Neural progenitor cell (in vitro differentiated cells): ENCODE results near the gene FBXW2. TPM values are rescaled to one million over a fixed set of nuclear protein-coding genes. Genes with fewer than 3 reads are reported as not detected.

Experiments
- DNase-seq: peaks from one replicate; pipeline ENCODE4 v3.0.0-alpha.2; 2016; ENCODE audit warnings: low spot score
- H2AFZ ChIP-seq: fragments of 200-600 bp; sonication (generic); replicated peaks from 2 replicates; pipeline ENCODE4 v1.6.1; 2016; ENCODE audit warnings: antibody characterized with exemption
- H3F3A ChIP-seq: fragments of 200-600 bp; sonication (generic); 2 replicates; pipeline ENCODE4 v1.6.1; 2016; ENCODE audit warnings: antibody characterized with exemption, low read depth
- H3K27ac ChIP-seq: fragments of 200-600 bp; sonication (generic); 2 replicates; pipeline ENCODE4 v1.5.1; 2016; ENCODE audit warnings: mild to moderate bottlenecking
- H3K27me3 ChIP-seq: fragments of 200-600 bp; sonication (generic); 2 replicates; pipeline ENCODE4 v1.6.1; 2016; ENCODE audit warnings: mild to moderate bottlenecking, moderate library complexity
- H3K36me3 ChIP-seq: fragments of 200-600 bp; sonication (generic); 2 replicates; pipeline ENCODE4 v1.5.1; 2016
- H3K4me1 ChIP-seq: fragments of 200-600 bp; sonication (generic); 2 replicates; pipeline ENCODE4 v1.6.1; 2016; ENCODE audit warnings: mixed run types
- H3K4me2 ChIP-seq: fragments of 200-600 bp; sonication (generic); 2 replicates; pipeline ENCODE4 v1.6.1; 2016
- H3K4me3 ChIP-seq: fragments of 200-600 bp; sonication (generic); 2 replicates; pipeline ENCODE4 v1.5.1; 2016
- H3K79me2 ChIP-seq: fragments of 200-600 bp; sonication (generic); 2 replicates; pipeline ENCODE4 v1.6.1; 2016; ENCODE audit warnings: low read depth
- H3K9ac ChIP-seq: fragments of 200-600 bp; sonication (generic); 2 replicates; pipeline ENCODE4 v1.6.1; 2016
- H3K9me3 ChIP-seq: fragments of 200-600 bp; sonication (generic); 2 replicates; pipeline ENCODE4 v1.5.1; 2016; ENCODE audit warnings: low read depth
- H4K20me1 ChIP-seq: fragments of 200-600 bp; sonication (generic); 2 replicates; pipeline ENCODE4 v1.6.1; 2016; ENCODE audit warnings: low read depth
- H3K27ac Mint-ChIP-seq: 3 replicates; pipeline ENCODE4 v1.8.0; 2021; ENCODE audit warnings: mixed read lengths
- H3K27me3 Mint-ChIP-seq: 2 replicates; pipeline ENCODE4 v1.8.0; 2022; ENCODE audit warnings: low read depth, mild to moderate bottlenecking, inconsistent platforms, moderate library complexity, mixed read lengths; ENCODE audit not compliant: insufficient read depth
- H3K36me3 Mint-ChIP-seq: 3 replicates; pipeline ENCODE4 v1.8.0; 2021; ENCODE audit warnings: mixed read lengths
- H3K4me1 Mint-ChIP-seq: 3 replicates; pipeline ENCODE4 v1.8.0; 2021; ENCODE audit warnings: mixed read lengths
- H3K4me3 Mint-ChIP-seq: 3 replicates; pipeline ENCODE4 v1.8.0; 2021; ENCODE audit warnings: mild to moderate bottlenecking, moderate library complexity, mixed read lengths
- H3K9me3 Mint-ChIP-seq: 3 replicates; pipeline ENCODE4 v1.8.0; 2020; ENCODE audit warnings: mixed read lengths
- EZH2 ChIP-seq: fragments of 200-600 bp; sonication (generic); IDR thresholded peaks from 2 replicates; pipeline ENCODE4 v1.6.1; 2017; ENCODE audit warnings: antibody characterized with exemption, mild to moderate bottlenecking, moderate library complexity
- EZH2phosphoT487 ChIP-seq: fragments of 200-600 bp; sonication (generic); IDR thresholded peaks from 2 replicates; pipeline ENCODE4 v1.6.1; 2017; ENCODE audit warnings: antibody characterized with exemption
- total RNA-seq: library from RNA; depleted of rRNA; stranded (reverse); fragments of >200 nt; gene quantifications from 2 replicates; pipeline ENCODE4 v1.2.3, GENCODE V29; 2015; ENCODE audit warnings: low replicate concordance
- TF ChIP-seq, protein P1 (sequence below): fragments of 200-600 bp; sonication (generic); IDR thresholded peaks from 2 replicates; pipeline ENCODE4 v1.5.1; 2017; ENCODE audit warnings: antibody characterized with exemption, mild to moderate bottlenecking

FBXW2 gene
- total RNA-seq, 1 donor from 2014 or later, result 32.7 TPM

DNA sequence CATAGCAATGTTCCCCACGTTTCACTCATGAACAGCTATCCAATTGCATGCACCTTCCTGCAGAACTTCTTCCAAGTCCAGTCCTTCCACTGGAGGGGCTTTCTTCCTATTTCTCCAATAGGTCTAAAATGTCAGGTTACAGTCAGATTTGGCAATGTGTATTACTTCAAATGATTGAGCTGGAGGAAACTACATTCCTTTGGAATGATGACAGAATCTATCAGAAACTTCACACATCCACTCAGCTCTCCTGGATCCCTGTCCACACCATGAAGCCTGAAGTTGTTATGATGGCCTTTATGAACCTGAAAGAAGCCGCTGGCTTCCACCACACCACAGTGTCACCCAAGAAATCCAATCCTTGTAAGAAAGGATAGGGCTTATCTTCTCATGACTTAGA lies 32.2 kb downstream of the FBXW2 start:
- H3K36me3 ChIP-seq, result peaks cover 9% of the 10 kb centered on the region
- no peak overlapping the region for H3K4me3 ChIP-seq
- H3K27me3 Mint-ChIP-seq, result no peaks in the 10 kb centered on the region
- no peak overlapping the region for H3K27ac Mint-ChIP-seq
- H3K4me2 ChIP-seq, result no peak overlapping the region
- no peaks in the 10 kb centered on the region for H3K4me1 Mint-ChIP-seq
- TF ChIP-seq EZH2phosphoT487 (no peak), EZH2 (no peak)
- TF ChIP-seq, protein P1, sequence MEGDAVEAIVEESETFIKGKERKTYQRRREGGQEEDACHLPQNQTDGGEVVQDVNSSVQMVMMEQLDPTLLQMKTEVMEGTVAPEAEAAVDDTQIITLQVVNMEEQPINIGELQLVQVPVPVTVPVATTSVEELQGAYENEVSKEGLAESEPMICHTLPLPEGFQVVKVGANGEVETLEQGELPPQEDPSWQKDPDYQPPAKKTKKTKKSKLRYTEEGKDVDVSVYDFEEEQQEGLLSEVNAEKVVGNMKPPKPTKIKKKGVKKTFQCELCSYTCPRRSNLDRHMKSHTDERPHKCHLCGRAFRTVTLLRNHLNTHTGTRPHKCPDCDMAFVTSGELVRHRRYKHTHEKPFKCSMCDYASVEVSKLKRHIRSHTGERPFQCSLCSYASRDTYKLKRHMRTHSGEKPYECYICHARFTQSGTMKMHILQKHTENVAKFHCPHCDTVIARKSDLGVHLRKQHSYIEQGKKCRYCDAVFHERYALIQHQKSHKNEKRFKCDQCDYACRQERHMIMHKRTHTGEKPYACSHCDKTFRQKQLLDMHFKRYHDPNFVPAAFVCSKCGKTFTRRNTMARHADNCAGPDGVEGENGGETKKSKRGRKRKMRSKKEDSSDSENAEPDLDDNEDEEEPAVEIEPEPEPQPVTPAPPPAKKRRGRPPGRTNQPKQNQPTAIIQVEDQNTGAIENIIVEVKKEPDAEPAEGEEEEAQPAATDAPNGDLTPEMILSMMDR, result no peak
- H2AFZ ChIP-seq, result no peak overlapping the region
- H3K9me3 ChIP-seq, result no peaks in the 10 kb centered on the region
- no peaks in the 10 kb centered on the region for H3K4me1 ChIP-seq
- no peak overlapping the region for H3K9ac ChIP-seq
- peaks cover 2% of the 10 kb centered on the region for H4K20me1 ChIP-seq
- H3K27ac ChIP-seq, result no peak overlapping the region
- H3K79me2 ChIP-seq, result no peaks in the 10 kb centered on the region
- peaks cover 3% of the 10 kb centered on the region for H3K36me3 Mint-ChIP-seq
- H3K27me3 ChIP-seq, result no peaks in the 10 kb centered on the region
- no peak for DNase-seq
- no peak overlapping the region for H3K4me3 Mint-ChIP-seq
- H3K9me3 Mint-ChIP-seq, result no peaks in the 10 kb centered on the region
- peaks cover 8% of the 10 kb centered on the region for H3F3A ChIP-seq

DNA sequence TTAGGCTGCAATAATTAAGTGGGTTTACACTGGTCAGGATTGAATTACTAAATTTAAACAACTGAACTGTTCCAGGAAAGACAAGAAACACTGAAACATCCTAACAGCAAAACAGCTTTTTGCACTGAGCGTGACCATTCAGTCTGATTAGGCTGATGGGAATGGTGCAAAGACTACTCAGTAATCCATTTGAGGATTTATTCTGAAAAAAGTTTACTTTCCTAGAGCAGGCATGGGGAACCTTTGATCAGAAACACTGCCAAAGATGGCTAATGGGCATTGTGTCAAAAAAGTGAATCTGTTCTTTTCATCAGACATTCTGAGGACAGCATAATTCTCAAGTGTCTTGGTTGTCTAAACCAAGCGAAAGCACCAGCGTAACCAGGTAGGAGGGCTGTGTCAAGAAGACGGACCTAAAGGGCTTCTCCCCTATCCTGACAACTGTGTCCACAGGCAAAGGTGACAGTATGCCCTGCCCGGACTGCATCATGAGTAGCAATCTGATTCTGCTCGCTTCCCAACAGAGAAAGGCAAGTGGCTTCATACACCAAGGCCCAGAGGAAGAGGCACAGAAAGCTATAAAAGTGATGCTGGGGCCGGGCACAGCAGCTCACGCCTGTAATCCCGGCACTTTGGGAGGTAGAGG lies 33.3 kb downstream of the FBXW2 start:
- TF ChIP-seq, protein P1, result no peak
- TF ChIP-seq EZH2, result no peak
- TF ChIP-seq EZH2phosphoT487, result no peak
- Mint-ChIP-seq H3K27me3 (no peaks in the 10 kb centered on the region), H3K9me3 (no peaks in the 10 kb centered on the region), H3K4me1 (no peaks in the 10 kb centered on the region), H3K27ac (no peak overlapping the region), H3K4me3 (no peak overlapping the region), H3K36me3 (peaks cover 3% of the 10 kb centered on the region)
- no peak for DNase-seq
- no peaks in the 10 kb centered on the region for H3K9me3 ChIP-seq
- H4K20me1 ChIP-seq, result no peaks in the 10 kb centered on the region
- H3K27me3 ChIP-seq, result no peaks in the 10 kb centered on the region
- no peak overlapping the region for H3K27ac ChIP-seq
- H3K4me1 ChIP-seq, result no peaks in the 10 kb centered on the region
- peaks cover 9% of the 10 kb centered on the region for H3K36me3 ChIP-seq
- no peak overlapping the region for H3K4me2 ChIP-seq
- no peaks in the 10 kb centered on the region for H3K79me2 ChIP-seq
- peaks cover 8% of the 10 kb centered on the region for H3F3A ChIP-seq
- no peak overlapping the region for H3K9ac ChIP-seq
- no peak overlapping the region for H2AFZ ChIP-seq
- no peak overlapping the region for H3K4me3 ChIP-seq

DNA sequence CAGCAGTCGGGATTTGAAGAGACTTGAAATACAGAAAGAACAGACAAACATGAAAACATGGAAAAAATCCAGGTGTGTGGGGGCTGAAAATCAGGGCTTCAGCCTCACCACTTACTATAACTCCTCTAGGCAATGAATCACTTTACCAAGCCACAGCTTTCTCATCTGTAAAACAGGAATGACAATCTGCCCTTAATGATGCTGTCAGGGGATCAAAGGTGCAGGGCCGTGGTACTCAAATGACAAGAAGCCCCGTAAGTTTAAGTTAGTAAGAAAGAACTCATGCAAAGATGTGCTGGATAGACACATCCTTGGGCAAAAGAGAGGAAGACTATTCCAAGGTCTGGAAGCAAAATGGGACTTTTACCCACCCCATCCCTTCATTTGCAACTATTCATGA lies 34.7 kb downstream of the FBXW2 start:
- Histone ChIP-seq H3F3A (peaks cover 8% of the 10 kb centered on the region), H2AFZ (no peak overlapping the region), H3K36me3 (peaks cover 9% of the 10 kb centered on the region), H3K27ac (no peak overlapping the region), H3K9me3 (no peaks in the 10 kb centered on the region), H3K4me1 (no peaks in the 10 kb centered on the region), H3K4me3 (no peak overlapping the region), H4K20me1 (no peaks in the 10 kb centered on the region), H3K4me2 (no peak overlapping the region), H3K79me2 (no peaks in the 10 kb centered on the region), H3K9ac (no peak overlapping the region), H3K27me3 (no peaks in the 10 kb centered on the region)
- Mint-ChIP-seq H3K9me3 (no peaks in the 10 kb centered on the region), H3K4me1 (no peaks in the 10 kb centered on the region), H3K27me3 (no peaks in the 10 kb centered on the region), H3K27ac (no peak overlapping the region), H3K4me3 (no peak overlapping the region), H3K36me3 (peaks cover 3% of the 10 kb centered on the region)
- TF ChIP-seq EZH2phosphoT487 (no peak), EZH2 (no peak)
- TF ChIP-seq, protein P1, result no peak
- DNase-seq, result no peak
